Stomach smooth muscle (tissue), 2 donors: Measurements from ENCODE around the gene FTO.

Experiments
- H3K27ac ChIP-seq: one replicate; pipeline ENCODE4 v1.7.0; 2013; ENCODE audit warnings: mild to moderate bottlenecking, low read length, inconsistent platforms
- H3K27me3 ChIP-seq, 2 donors: one replicate each; pipeline ENCODE4 v1.7.0; 2013; ENCODE audit warnings: low read length in 2 of 2; ENCODE audit not compliant: insufficient read depth in 2 of 2, control insufficient read depth in 1 of 2
- H3K36me3 ChIP-seq, 2 donors: one replicate each; pipeline ENCODE4 v1.7.0; 2013; ENCODE audit warnings: low read length in 2 of 2; ENCODE audit not compliant: control insufficient read depth in 2 of 2, insufficient read depth in 2 of 2
- H3K4me1 ChIP-seq: one replicate; pipeline ENCODE4 v1.7.0; 2013; ENCODE audit warnings: low read length; ENCODE audit not compliant: control insufficient read depth, insufficient read depth
- H3K4me3 ChIP-seq, 2 donors: one replicate each; pipeline ENCODE4 v1.7.0; 2013; ENCODE audit warnings: low read length in 2 of 2
- H3K9ac ChIP-seq, 2 donors: one replicate each; pipeline ENCODE4 v1.7.0; 2013; ENCODE audit warnings: low read length in 2 of 2, mild to moderate bottlenecking in 1 of 2
- H3K9me3 ChIP-seq, 2 donors: one replicate each; pipeline ENCODE4 v1.7.0; 2013; ENCODE audit warnings: low read length in 2 of 2; ENCODE audit not compliant: control insufficient read depth in 2 of 2
- donor health status: healthy.
- donor health status: Pancreatic carcinoma.

The FTO gene

DNA sequence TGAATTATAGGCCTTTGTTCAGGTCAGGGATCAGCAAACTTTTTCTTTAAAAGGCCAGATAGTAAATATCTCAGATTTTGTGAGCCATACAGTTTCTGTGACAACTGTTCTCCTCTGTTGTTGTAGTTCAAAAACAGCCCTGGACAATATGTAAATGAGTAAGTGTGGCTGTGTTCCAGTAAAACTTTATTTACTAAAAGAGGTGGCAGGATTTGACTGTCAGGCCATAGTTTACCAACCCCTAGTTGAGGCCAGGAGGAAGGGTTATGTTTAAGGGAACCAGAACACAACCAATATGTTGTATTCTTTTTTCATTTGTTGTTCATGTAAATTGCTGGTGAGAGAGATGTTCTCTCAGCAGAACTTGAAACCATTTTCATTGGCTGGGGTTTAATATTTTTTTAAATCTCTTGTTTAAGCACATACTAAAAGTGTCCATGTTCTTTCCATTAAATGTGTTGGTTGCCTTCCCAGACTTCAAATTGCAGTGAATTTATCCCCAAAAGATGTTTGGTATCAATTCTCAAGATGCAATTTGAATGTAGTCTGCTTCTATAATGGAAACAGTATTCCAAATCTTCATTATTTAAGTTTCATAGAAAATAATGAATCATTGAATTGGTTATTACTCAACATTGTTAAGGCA, 260.3 kb downstream of the FTO start:
- Histone ChIP-seq H3K9ac (no peak overlapping the region), H3K4me1 (peaks cover 2% of the 10 kb centered on the region), H3K9me3 (no peaks in the 10 kb centered on the region), H3K36me3 (no peaks in the 10 kb centered on the region), H3K4me3 (no peak overlapping the region), H3K27ac (no peak overlapping the region), H3K27me3 (no peaks in the 10 kb centered on the region)

DNA sequence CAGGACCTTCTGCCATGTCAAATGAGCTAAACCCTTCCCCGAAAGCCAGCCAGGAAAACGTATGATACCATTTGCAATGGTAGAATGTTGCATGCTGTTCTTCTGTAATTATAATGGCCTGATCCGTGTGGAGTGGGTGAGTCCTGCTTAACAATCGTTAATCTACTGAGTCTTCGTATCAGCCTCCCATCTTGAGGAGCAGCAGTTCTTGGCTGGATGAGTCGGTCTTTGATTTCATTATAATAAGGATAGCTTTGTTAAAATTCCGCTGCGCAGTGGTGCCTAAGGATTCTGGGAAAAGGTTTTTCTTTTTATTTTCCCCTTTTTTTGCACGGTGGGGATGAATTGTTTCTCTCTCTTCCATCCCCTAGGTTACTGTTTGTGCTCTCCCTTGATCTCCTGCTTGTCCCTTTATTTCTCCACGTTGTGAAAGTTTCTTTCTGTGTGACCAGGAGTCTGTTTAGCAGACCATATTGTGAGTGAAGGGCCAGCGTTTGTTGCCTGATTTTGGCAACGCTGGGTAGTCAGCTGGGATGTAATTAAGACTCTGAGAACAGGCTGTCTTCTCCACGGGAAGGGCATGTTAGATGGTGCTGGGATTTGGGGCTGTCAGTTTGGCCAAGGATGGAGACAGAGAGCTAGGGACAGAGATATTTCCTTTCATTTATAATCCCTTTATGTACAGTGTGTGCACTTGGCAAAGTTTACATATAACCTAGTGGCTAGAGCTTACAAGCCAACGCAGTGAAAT, 263.0 kb downstream of the FTO start:
- H3K4me1 ChIP-seq, result peaks cover 2% of the 10 kb centered on the region
- no peaks in the 10 kb centered on the region for H3K36me3 ChIP-seq
- no peak overlapping the region for H3K9ac ChIP-seq
- H3K4me3 ChIP-seq, result no peak overlapping the region
- H3K27me3 ChIP-seq, result no peaks in the 10 kb centered on the region
- no peaks in the 10 kb centered on the region for H3K9me3 ChIP-seq
- H3K27ac ChIP-seq, result no peak overlapping the region

DNA sequence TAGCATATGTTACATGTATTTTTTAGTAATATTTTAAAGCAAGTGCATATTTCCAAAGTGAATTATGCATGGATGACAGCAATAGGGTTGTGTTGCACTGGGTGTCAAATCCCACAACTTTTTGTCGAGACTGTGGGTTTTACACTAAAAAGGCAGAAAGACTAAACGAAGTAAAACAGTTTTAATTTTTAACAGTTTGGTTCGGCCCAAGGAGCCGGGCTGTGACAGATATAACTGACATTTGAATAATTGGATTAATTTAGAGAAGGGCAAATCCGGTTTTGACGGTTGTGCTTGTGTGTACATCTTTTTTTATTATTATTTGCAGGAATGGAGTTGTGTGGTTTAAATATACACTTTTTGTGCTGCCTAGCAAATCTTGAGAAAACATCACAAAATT, 263.6 kb downstream of the FTO start:
- Histone ChIP-seq H3K27me3 (no peaks in the 10 kb centered on the region), H3K36me3 (no peaks in the 10 kb centered on the region), H3K9me3 (no peaks in the 10 kb centered on the region), H3K4me1 (peaks cover 2% of the 10 kb centered on the region), H3K27ac (no peak overlapping the region), H3K4me3 (no peak overlapping the region), H3K9ac (no peak overlapping the region)

DNA sequence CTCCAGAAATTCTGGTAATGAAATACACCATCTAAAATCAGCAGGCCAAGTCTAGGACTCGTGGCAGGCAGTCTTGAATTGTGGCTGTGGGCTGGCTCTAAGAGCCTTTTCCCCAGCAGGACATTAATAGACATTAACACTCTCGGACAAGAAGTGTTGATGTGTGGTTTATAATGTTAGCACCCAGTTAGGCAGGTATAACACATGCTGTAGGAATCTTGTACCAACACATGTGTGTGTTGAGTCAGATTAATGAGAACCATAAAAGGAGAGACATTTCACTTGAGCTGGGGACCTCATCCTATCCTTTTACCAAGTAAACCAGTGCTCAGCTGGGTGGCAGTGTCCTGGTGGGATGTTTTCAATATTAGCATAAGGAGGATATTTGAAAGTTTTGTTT, 264.5 kb downstream of the FTO start:
- Histone ChIP-seq H3K27me3 (no peaks in the 10 kb centered on the region), H3K36me3 (no peaks in the 10 kb centered on the region), H3K4me3 (no peak overlapping the region), H3K9ac (no peak overlapping the region), H3K9me3 (no peaks in the 10 kb centered on the region), H3K27ac (no peak overlapping the region), H3K4me1 (peaks cover 2% of the 10 kb centered on the region)

DNA sequence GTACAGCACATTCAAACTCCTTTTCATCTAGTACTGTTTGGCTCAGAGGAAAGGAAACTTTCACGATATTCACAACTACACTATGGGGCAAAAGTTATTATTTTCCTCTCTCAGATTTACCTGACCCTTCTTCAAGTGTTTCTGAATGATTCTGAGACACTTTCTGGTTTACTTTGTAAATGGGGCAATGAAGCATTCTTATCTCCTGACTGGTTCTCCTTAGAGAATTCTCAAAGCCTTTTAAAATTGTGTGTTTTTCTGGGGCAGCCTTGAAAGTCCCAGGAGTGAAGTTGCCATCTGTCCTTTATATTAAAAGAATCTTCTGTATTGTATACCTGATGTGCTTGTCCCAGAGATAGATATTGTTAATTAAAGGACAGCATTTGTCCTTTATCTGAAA, 264.9 kb downstream of the FTO start:
- Histone ChIP-seq H3K27ac (no peak overlapping the region), H3K9ac (no peak overlapping the region), H3K36me3 (no peaks in the 10 kb centered on the region), H3K4me1 (peaks cover 2% of the 10 kb centered on the region), H3K27me3 (no peaks in the 10 kb centered on the region), H3K4me3 (no peak overlapping the region), H3K9me3 (no peaks in the 10 kb centered on the region)

DNA sequence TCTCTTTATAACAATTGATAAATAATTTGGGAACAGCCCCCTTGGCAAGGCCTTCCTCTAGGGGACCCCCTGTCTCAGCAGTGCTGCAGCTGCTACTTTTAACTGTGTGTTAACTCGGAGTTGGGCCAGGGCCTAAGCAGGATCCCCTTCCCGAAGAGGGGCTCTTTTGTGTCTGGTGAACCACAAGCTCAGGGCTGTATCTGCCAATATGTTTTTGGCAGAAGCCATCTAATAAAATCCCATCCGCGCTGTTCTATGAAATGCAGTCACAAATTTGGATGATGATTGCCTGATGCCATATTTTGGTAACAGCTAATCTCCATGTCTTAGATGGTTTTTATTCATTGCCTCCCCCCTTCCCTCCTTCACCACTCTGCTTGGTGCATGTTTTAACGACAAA, 267.7 kb downstream of the FTO start:
- Histone ChIP-seq H3K9ac (no peak overlapping the region), H3K4me1 (peaks cover 2% of the 10 kb centered on the region), H3K36me3 (no peaks in the 10 kb centered on the region), H3K27ac (no peak overlapping the region), H3K9me3 (no peaks in the 10 kb centered on the region), H3K4me3 (no peak overlapping the region), H3K27me3 (no peaks in the 10 kb centered on the region)

DNA sequence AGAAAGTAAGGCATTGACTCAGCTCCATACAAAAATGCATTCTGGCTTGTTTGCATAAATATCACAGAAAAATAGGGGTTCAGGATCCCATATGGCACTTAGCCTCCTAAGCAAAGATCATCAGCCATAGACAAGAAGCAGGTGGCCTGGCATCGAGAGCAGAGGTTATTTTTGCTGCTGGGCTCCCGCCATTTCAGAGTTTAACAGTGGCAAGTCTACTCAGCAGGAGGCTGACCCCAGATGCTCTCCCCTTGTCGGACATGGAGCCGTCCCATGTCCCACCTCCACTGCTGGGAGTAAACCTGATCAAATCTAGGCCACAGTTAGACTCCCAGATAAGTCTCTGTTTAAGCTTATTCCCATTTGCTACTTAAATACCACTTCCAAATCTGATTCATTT, 269.1 kb downstream of the FTO start:
- no peaks in the 10 kb centered on the region for H3K27me3 ChIP-seq
- H3K27ac ChIP-seq, result no peak overlapping the region
- H3K9me3 ChIP-seq, result no peaks in the 10 kb centered on the region
- H3K4me1 ChIP-seq, result peaks cover 2% of the 10 kb centered on the region
- H3K36me3 ChIP-seq, result no peaks in the 10 kb centered on the region
- H3K9ac ChIP-seq, result no peak overlapping the region
- H3K4me3 ChIP-seq, result no peak overlapping the region

DNA sequence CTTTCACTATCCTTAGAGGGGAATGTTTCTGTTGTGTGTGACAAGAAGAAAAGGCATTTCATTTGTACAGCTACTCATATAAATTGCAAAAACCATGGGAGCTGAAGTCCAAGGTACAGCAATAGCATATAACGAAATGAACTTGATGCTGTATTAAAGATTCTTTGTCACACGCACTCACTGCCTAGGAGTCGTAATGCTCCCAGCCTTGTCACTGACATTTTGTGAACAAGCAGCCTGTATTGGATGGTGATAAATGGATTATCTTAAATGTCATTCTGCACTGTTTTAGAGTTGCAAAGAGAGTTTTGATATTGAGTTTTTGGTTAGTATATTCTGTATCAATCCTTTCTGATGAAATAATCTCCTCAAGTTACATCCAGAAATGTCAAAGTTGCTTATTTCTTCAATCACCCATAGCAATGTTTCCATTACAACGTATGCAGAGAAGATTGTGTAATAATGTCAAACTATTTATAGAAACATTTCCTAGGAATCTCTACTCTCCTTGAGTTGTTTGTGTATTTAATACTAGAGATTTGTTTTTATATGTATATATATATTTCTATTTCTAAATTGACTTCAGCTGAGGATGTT, 270.6 kb downstream of the FTO start:
- Histone ChIP-seq H3K36me3 (no peaks in the 10 kb centered on the region), H3K4me3 (no peak overlapping the region), H3K9ac (no peak overlapping the region), H3K27me3 (no peaks in the 10 kb centered on the region), H3K4me1 (no peaks in the 10 kb centered on the region), H3K9me3 (no peaks in the 10 kb centered on the region), H3K27ac (no peak overlapping the region)

DNA sequence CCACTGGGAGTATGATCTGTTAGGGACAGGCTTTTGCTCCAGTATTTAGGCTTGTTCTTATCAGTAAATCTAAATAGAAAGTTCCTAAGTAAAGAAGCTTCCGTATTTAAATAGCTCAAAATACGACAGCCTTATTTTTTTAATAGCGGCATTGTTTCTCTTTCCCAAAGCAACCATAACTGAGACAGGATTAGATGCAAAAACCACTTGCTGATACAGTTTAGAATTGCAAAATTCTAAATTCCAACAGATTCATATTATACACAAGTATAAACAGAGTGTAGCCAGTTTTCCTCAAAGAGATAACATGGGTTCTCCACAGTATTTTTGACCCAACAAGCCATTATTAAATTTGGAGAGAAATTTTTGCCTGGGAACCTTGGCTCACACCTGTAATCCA, 276.7 kb downstream of the FTO start:
- Histone ChIP-seq H3K36me3 (no peaks in the 10 kb centered on the region), H3K9ac (no peak overlapping the region), H3K27ac (no peak overlapping the region), H3K27me3 (no peaks in the 10 kb centered on the region), H3K4me3 (no peak overlapping the region), H3K9me3 (no peaks in the 10 kb centered on the region), H3K4me1 (no peaks in the 10 kb centered on the region)

DNA sequence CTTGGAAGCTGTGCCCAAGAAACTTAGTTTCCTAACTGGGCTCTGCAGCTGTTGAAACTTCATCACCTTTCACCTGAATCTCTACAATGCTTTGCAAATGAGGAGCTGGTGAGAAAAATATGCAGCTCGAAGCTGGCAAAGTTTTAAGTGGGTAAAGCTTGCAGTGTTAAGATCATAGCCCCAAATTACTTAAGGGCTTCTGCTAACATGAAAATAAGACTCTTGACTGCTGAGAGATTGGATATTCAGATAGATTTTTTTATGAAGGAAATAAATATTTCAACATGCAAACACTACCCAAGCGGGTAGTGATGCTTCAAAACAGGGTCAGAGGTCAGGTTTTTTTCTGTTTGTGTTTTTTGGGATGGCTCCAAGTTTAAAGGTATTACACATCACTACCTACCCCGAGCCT, 278.7 kb downstream of the FTO start:
- no peak overlapping the region for H3K4me3 ChIP-seq
- no peaks in the 10 kb centered on the region for H3K27me3 ChIP-seq
- no peaks in the 10 kb centered on the region for H3K4me1 ChIP-seq
- no peak overlapping the region for H3K9ac ChIP-seq
- no peaks in the 10 kb centered on the region for H3K36me3 ChIP-seq
- no peak overlapping the region for H3K27ac ChIP-seq
- H3K9me3 ChIP-seq, result no peaks in the 10 kb centered on the region

DNA sequence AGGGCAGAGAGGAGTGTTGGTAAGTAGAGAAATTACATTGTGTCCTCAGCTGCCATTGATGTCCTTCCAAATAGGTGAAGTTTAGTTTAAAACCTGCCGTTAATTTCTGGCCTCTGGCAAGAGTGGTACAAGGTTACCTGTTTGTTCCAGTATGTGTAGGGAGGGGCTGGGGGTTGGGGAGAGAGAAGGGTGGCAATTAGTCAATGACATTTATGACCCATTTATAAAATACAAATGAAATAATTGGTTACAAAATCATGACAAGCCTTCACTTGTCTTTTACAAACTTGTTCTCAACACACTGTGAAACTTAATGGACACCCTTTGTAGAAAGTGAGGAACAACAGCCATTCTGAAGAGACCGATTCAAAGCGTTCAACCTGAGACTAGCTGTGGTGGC, 281.0 kb downstream of the FTO start:
- Histone ChIP-seq H3K36me3 (no peaks in the 10 kb centered on the region), H3K27me3 (no peaks in the 10 kb centered on the region), H3K9ac (no peak overlapping the region), H3K4me1 (no peaks in the 10 kb centered on the region), H3K9me3 (no peaks in the 10 kb centered on the region), H3K4me3 (no peak overlapping the region), H3K27ac (no peak overlapping the region)
